Pancreas (tissue), 10 donors: Measurements from ENCODE around the gene SHF. TPM values are rescaled to one million over a fixed set of nuclear protein-coding genes. Genes with fewer than 3 reads are reported as not detected.
A peak's percentile ranks its signal among the peaks of the same experiment; 100 is the strongest.

Source experiments
- ATAC-seq, 4 donors: fragments of 200-7000 bp; cut with Tn5 transposase; one replicate each; pipeline versions ENCODE4 v1.8.0 to v1.9.1; 2020; ENCODE audit warnings: mild to moderate bottlenecking in 4 of 4, moderate library complexity in 4 of 4
- DNase-seq, 6 donors: peaks; one replicate each; pipeline ENCODE4 v3.0.0-alpha.2; 2020
- FAIRE-seq: peaks from 2 replicates; lab custom pipeline; 2012; peaks lifted over from hg19 to GRCh38; lab: Jason Lieb, UNC
- H3K27ac ChIP-seq, 4 donors: fragments of 200-600 bp; sonication (generic); 1 replicate in 3 of 4; 2 replicates in 1 of 4; pipeline versions ENCODE4 v1.5.0 to v1.8.0; 2020
- H3K27me3 ChIP-seq, 4 donors: fragments of 200-600 bp; one replicate each; pipeline ENCODE4 v1.8.0; 2021
- H3K36me3 ChIP-seq, 3 donors: fragments of 200-600 bp; sonication (generic) in 1 of 3; one replicate each; pipeline versions ENCODE4 v1.5.0 to v1.8.0; 2020 to 2021
- H3K4me1 ChIP-seq, 3 donors: fragments of 200-600 bp; one replicate each; pipeline ENCODE4 v1.8.0; 2021
- H3K4me3 ChIP-seq, 4 donors: fragments of 200-600 bp; sonication (generic) in 2 of 4; one replicate each; pipeline versions ENCODE4 v1.5.0 to v1.8.0; 2020 to 2021
- H3K9me3 ChIP-seq, 4 donors: fragments of 200-600 bp; one replicate each; pipeline ENCODE4 v1.8.0; 2021
- CTCF ChIP-seq, 4 donors: fragments of 200-600 bp; sonication (generic) in 3 of 4; IDR thresholded peaks; one replicate each; pipeline versions ENCODE4 v1.5.0 to v1.8.0; 2021; ENCODE audit warnings: antibody characterized with exemption in 4 of 4
- WGBS, 2 donors: extraction: QIAGEN DNeasy Blood & Tissue Kit; methylation state at CpG; one replicate each; pipeline ENCODE4 v1.1.7; 2013; 5-methylcytosine and 5-hydroxymethylcytosine counted together
- intact Hi-C, 3 donors: fragments of 100-400 bp; cut with DNase I; formaldehyde crosslinking; loops; one replicate each; pipeline versions ENCODE4 v1.11.1 to v1.14.2; 2022
- polyA plus RNA-seq, 2 donors: library from polyadenylated mRNA; stranded (reverse); fragments of 200-250 nt; gene quantifications; one replicate each; pipeline ENCODE4 v1.2.3, GENCODE V29; 2013
- total RNA-seq, 6 donors: library from RNA; stranded (reverse); fragmentation: NEBNext Ultra II Directional in 4 of 6; extraction: Animal tissue kit (Norgen Biotek cat#: 25700) in 4 of 6; gene quantifications; one replicate each; pipeline versions ENCODE4 v1.2.1 to v1.2.4, GENCODE V29; 2021 to 2023
- donor health status: healthy with polysubstance abuse.
- donor health status: DM: no; HTN: no; CAD: no; lungs with moderate emphysema.
- donor health status: DM: no; HTN: no; CAD: no.
- donor health status: control.
- donor health status: control.
- donor health status: Bipolar disorder and iron deficiency.
- donor health status: DM: yes; HTN: yes; CAD: no.
- donor health status: DM: no; HTN: no; CAD: no.
- donor health status: DM: no; HTN: no; CAD: no.
- donor health status: DM: yes; HTN: yes; CAD: no.

SHF gene
- total and polyA plus RNA-seq, 8 donors = 1.0 to 3.7 (median 2.0) TPM

GRCh38 chr15:45187578-45187893 lies 230 bp downstream of the SHF start:
- Histone ChIP-seq H3K9me3 (no peaks in the 10 kb centered on the region), H3K36me3 (no peaks in the 10 kb centered on the region), H3K27me3 (no peaks in the 10 kb centered on the region), H3K4me1 (peaks cover 0 to 3% (median 0%) of the 10 kb centered on the region in 3 donors), H3K27ac (no peak overlapping the region), H3K4me3 (peak overlapping the region; percentile 45 to 69 (median 58))
- no peak for ATAC-seq
- intact Hi-C loops = no loop called here
- DNase-seq = peak in 1 of 6 donors; percentile 44
- FAIRE-seq = no peak
- 7% methylated on average over 43 of the region's 43 CpGs; no CpG with 5 or more reads in 1 of the 2 donors for whole genome bisulfite sequencing, 2 donors
- TF ChIP-seq CTCF (IDR thresholded peaks at IDR 0.05) = no peak

GRCh38 chr15:45186771-45187577 lies 792 bp downstream of the SHF start:
- WGBS, 2 donors = 54 to 55% methylated on average over 34 to 42 of the region's 42 CpGs
- FAIRE-seq = no peak
- H3K27me3 ChIP-seq = no peaks in the 10 kb centered on the region

GRCh38 chr15:45185903-45186770 lies 1.6 kb downstream of the SHF start:
- DNase-seq = no peak
- WGBS, 2 donors = 71 to 75% methylated on average over 8 of the region's 8 CpGs
- Histone ChIP-seq H3K4me3 (peak overlapping the region in 1 of 4 donors; percentile 63), H3K27ac (no peak overlapping the region), H3K36me3 (no peaks in the 10 kb centered on the region), H3K9me3 (no peaks in the 10 kb centered on the region), H3K27me3 (no peaks in the 10 kb centered on the region), H3K4me1 (peaks cover 0 to 3% (median 0%) of the 10 kb centered on the region in 3 donors)
- intact Hi-C loops = no loop called here
- TF ChIP-seq CTCF (IDR thresholded peaks at IDR 0.05) = no peak
- no peak for FAIRE-seq
- ATAC-seq = peak in 1 of 4 donors; percentile 5

More at GRCh38 chr15:45186771-45187577, 792 bp downstream of the SHF start:
- no peaks in the 10 kb centered on the region for H3K9me3 ChIP-seq
- intact Hi-C loops = no loop called here
- DNase-seq = no peak
- H3K4me3 ChIP-seq = peak overlapping the region; percentile 45 to 69 (median 58)
- TF ChIP-seq CTCF (IDR thresholded peaks at IDR 0.05) = no peak
- peaks cover 0 to 3% (median 0%) of the 10 kb centered on the region in 3 donors for H3K4me1 ChIP-seq
- ATAC-seq = no peak
- no peaks in the 10 kb centered on the region for H3K36me3 ChIP-seq
- H3K27ac ChIP-seq = no peak overlapping the region

- H3K9me3 ChIP-seq = no peaks in the 10 kb centered on the region
- FAIRE-seq = no peak
- H3K36me3 ChIP-seq = no peaks in the 10 kb centered on the region
- intact Hi-C loops = no loop called here
- 85 to 93% methylated on average over 3 of the region's 3 CpGs for WGBS, 2 donors
- ATAC-seq = no peak
- H3K27me3 ChIP-seq = no peaks in the 10 kb centered on the region
- H3K27ac ChIP-seq = no peak overlapping the region
- no peak overlapping the region for H3K4me3 ChIP-seq
- DNase-seq = no peak
- peaks cover 0 to 3% (median 0%) of the 10 kb centered on the region in 3 donors for H3K4me1 ChIP-seq
- no peak for TF ChIP-seq CTCF (IDR thresholded peaks at IDR 0.05)
Measured at GRCh38 chr15:45185069-45185779, 2.5 kb downstream of the SHF start.
